ENCODE results near the gene ZNF35.

The ZNF35 gene

GRCh38 chr3:44654039-44654438, 5.5 kb downstream of the ZNF35 start:
- H3K36me3 ChIP-seq (ENCODE audit: insufficient read depth, low read length), result peaks cover 81% of the 10 kb centered on the region
- no peak overlapping the region for H3K4me2 ChIP-seq (ENCODE audit: low read length)
- H3K27me3 ChIP-seq (ENCODE audit: insufficient read depth, low read length), result no peaks in the 10 kb centered on the region
- no peaks in the 10 kb centered on the region for H3K9me2 ChIP-seq (ENCODE audit: low read depth, low read length)
- peaks cover 4% of the 10 kb centered on the region for H3K4me1 ChIP-seq (ENCODE audit: insufficient read depth, low read length, severe bottlenecking)
- TF ChIP-seq EZH2 (IDR thresholded peaks at IDR 0.05; ENCODE audit: borderline replicate concordance, low read length) (no peak), CTCF (IDR thresholded peaks at IDR 0.05; ENCODE audit: low read length) (no peak)
- H3F3A ChIP-seq (ENCODE audit: insufficient read depth, low read length), result no peaks in the 10 kb centered on the region
- H3K27ac ChIP-seq (ENCODE audit: low read depth, low read length, poor library complexity, severe bottlenecking), result no peak overlapping the region
- H3K9ac ChIP-seq (ENCODE audit: low read length), result no peak overlapping the region
- peaks cover 6% of the 10 kb centered on the region; the same call in 1 of the 2 replicates for H3K9me3 ChIP-seq (ENCODE audit: low read length)
- H4K20me1 ChIP-seq (ENCODE audit: insufficient read depth, low read length), result no peaks in the 10 kb centered on the region
- H2AFZ ChIP-seq (ENCODE audit: low read length), result no peak overlapping the region
- no peaks in the 10 kb centered on the region for H3K79me2 ChIP-seq (ENCODE audit: insufficient read depth, low read length)
- no peak overlapping the region for H3K4me3 ChIP-seq (ENCODE audit: low read depth, low read length, poor library complexity, severe bottlenecking)

GRCh38 chr3:44659015-44659414, 10.5 kb downstream of the ZNF35 start:
- TF ChIP-seq EZH2 (IDR thresholded peaks at IDR 0.05; ENCODE audit: borderline replicate concordance, low read length), result no peak
- no peak for TF ChIP-seq CTCF (IDR thresholded peaks at IDR 0.05; ENCODE audit: low read length)
- H3F3A ChIP-seq (ENCODE audit: insufficient read depth, low read length), result no peaks in the 10 kb centered on the region
- no peak overlapping the region for H2AFZ ChIP-seq (ENCODE audit: low read length)
- H3K9ac ChIP-seq (ENCODE audit: low read length), result no peak overlapping the region
- H3K79me2 ChIP-seq (ENCODE audit: insufficient read depth, low read length), result no peaks in the 10 kb centered on the region
- H3K4me1 ChIP-seq (ENCODE audit: insufficient read depth, low read length, severe bottlenecking), result no peaks in the 10 kb centered on the region
- no peak overlapping the region for H3K4me3 ChIP-seq (ENCODE audit: low read depth, low read length, poor library complexity, severe bottlenecking)
- H3K36me3 ChIP-seq (ENCODE audit: insufficient read depth, low read length), result peaks cover 72% of the 10 kb centered on the region
- no peaks in the 10 kb centered on the region for H4K20me1 ChIP-seq (ENCODE audit: insufficient read depth, low read length)
- H3K9me2 ChIP-seq (ENCODE audit: low read depth, low read length), result no peaks in the 10 kb centered on the region
- H3K27me3 ChIP-seq (ENCODE audit: insufficient read depth, low read length), result no peaks in the 10 kb centered on the region
- H3K27ac ChIP-seq (ENCODE audit: low read depth, low read length, poor library complexity, severe bottlenecking), result no peak overlapping the region
- H3K9me3 ChIP-seq (ENCODE audit: low read length), result peaks cover 14% of the 10 kb centered on the region; the same call in 1 of the 2 replicates
- H3K4me2 ChIP-seq (ENCODE audit: low read length), result no peak overlapping the region

GRCh38 chr3:44659434-44659833, 10.9 kb downstream of the ZNF35 start:
- Histone ChIP-seq H3K4me1 (ENCODE audit: insufficient read depth, low read length, severe bottlenecking) (no peaks in the 10 kb centered on the region), H3K4me2 (ENCODE audit: low read length) (no peak overlapping the region), H3K9me3 (ENCODE audit: low read length) (peaks cover 14% of the 10 kb centered on the region; the same call in 1 of the 2 replicates), H4K20me1 (ENCODE audit: insufficient read depth, low read length) (no peaks in the 10 kb centered on the region), H3K79me2 (ENCODE audit: insufficient read depth, low read length) (no peaks in the 10 kb centered on the region), H3K27ac (ENCODE audit: low read depth, low read length, poor library complexity, severe bottlenecking) (no peak overlapping the region), H3K9me2 (ENCODE audit: low read depth, low read length) (no peaks in the 10 kb centered on the region), H2AFZ (ENCODE audit: low read length) (no peak overlapping the region), H3K27me3 (ENCODE audit: insufficient read depth, low read length) (no peaks in the 10 kb centered on the region), H3F3A (ENCODE audit: insufficient read depth, low read length) (no peaks in the 10 kb centered on the region), H3K36me3 (ENCODE audit: insufficient read depth, low read length) (peaks cover 68% of the 10 kb centered on the region), H3K4me3 (ENCODE audit: low read depth, low read length, poor library complexity, severe bottlenecking) (no peak overlapping the region), H3K9ac (ENCODE audit: low read length) (no peak overlapping the region)
- TF ChIP-seq CTCF (IDR thresholded peaks at IDR 0.05; ENCODE audit: low read length) (no peak), EZH2 (IDR thresholded peaks at IDR 0.05; ENCODE audit: borderline replicate concordance, low read length) (no peak)

All from OCI-LY1 (cell line).